ENCODE measurements around the gene PLCH2.

Gene PLCH2

GRCh38 chr1:2480236-2480985 is 4.3 kb downstream of the PLCH2 start:
- no peak for DNase-seq

GRCh38 chr1:2480986-2481364 is 4.9 kb downstream of the PLCH2 start:
- DNase-seq = peak; percentile 36

- DNase-seq = no peak
Observed at GRCh38 chr1:2481885-2482284, 5.8 kb downstream of the PLCH2 start.

GRCh38 chr1:2482588-2482987 is 6.5 kb downstream of the PLCH2 start:
- no peak for DNase-seq

GRCh38 chr1:2483026-2483425 is 6.9 kb downstream of the PLCH2 start:
- no peak for DNase-seq

- DNase-seq = no peak
Observed at GRCh38 chr1:2483970-2484369, 7.9 kb downstream of the PLCH2 start.

GRCh38 chr1:2486041-2486440 is 10.0 kb downstream of the PLCH2 start:
- DNase-seq = no peak

GRCh38 chr1:2486558-2486957 is 10.5 kb downstream of the PLCH2 start:
- no peak for DNase-seq

GRCh38 chr1:2488688-2489087 is 12.6 kb downstream of the PLCH2 start:
- DNase-seq = no peak

- no peak for DNase-seq
Observed at GRCh38 chr1:2489615-2490014, 13.5 kb downstream of the PLCH2 start.

- no peak for DNase-seq
Observed at GRCh38 chr1:2492091-2492490, 16.0 kb downstream of the PLCH2 start.

GRCh38 chr1:2493218-2493617 is 17.1 kb downstream of the PLCH2 start:
- peak; percentile 24 for DNase-seq

- DNase-seq = no peak
Observed at GRCh38 chr1:2493691-2494322, 17.7 kb downstream of the PLCH2 start.

- DNase-seq = no peak
Observed at GRCh38 chr1:2494323-2494693, 18.2 kb downstream of the PLCH2 start.

GRCh38 chr1:2495026-2495425 is 18.9 kb downstream of the PLCH2 start:
- DNase-seq = no peak

GRCh38 chr1:2495546-2495945 is 19.5 kb downstream of the PLCH2 start:
- no peak for DNase-seq

- peak; percentile 24 for DNase-seq
Observed at GRCh38 chr1:2496087-2496622, 20.1 kb downstream of the PLCH2 start.

GRCh38 chr1:2496746-2497145 is 20.7 kb downstream of the PLCH2 start:
- no peak for DNase-seq

GRCh38 chr1:2497891-2498290 is 21.8 kb downstream of the PLCH2 start:
- no peak for DNase-seq

GRCh38 chr1:2498648-2499047 is 22.6 kb downstream of the PLCH2 start:
- DNase-seq = no peak

GRCh38 chr1:2499260-2499659 is 23.2 kb downstream of the PLCH2 start:
- no peak for DNase-seq

GRCh38 chr1:2499986-2500596 is 24.0 kb downstream of the PLCH2 start:
- no peak for DNase-seq

GRCh38 chr1:2501041-2501819 is 25.1 kb downstream of the PLCH2 start:
- no peak for DNase-seq

GRCh38 chr1:2501820-2502119 is 25.7 kb downstream of the PLCH2 start:
- DNase-seq = no peak
